Stimulated activated naive B cell treated with anti-CD40 and anti-IgM and Interleukin-4, amounts not matched to agents 10 μg/mL and 1 μg/mL and 100 μg/mL, for 72 hours (primary cell): ENCODE data around the gene NKX2-3.
A peak's percentile ranks its signal among the peaks of the same experiment; 100 is the strongest.

Source experiments
- ATAC-seq, 2 donors: fragments of 150-1000 bp; cut with Tn5 transposase; replicated peaks; 2 replicates each; pipeline ENCODE4 v1.10.0; 2021; ENCODE audit warnings: moderate library complexity in 1 of 2
- DNase-seq: peaks from one replicate; pipeline ENCODE4 v3.0.0; 2021
- H3K27ac Mint-ChIP-seq: one replicate; pipeline ENCODE4 v1.8.0; 2022; ENCODE audit warnings: mild to moderate bottlenecking, mixed read lengths
- H3K27me3 Mint-ChIP-seq, 2 donors: one replicate each; pipeline ENCODE4 v1.8.0; 2022; ENCODE audit warnings: mixed read lengths in 2 of 2
- H3K36me3 Mint-ChIP-seq, 2 donors: one replicate each; pipeline ENCODE4 v1.8.0; 2022; ENCODE audit warnings: mixed read lengths in 2 of 2, mild to moderate bottlenecking in 1 of 2
- H3K4me1 Mint-ChIP-seq, 2 donors: one replicate each; pipeline ENCODE4 v1.8.0; 2022; ENCODE audit warnings: mixed read lengths in 2 of 2, mild to moderate bottlenecking in 1 of 2
- H3K4me3 Mint-ChIP-seq, 2 donors: one replicate each; pipeline ENCODE4 v1.8.0; 2022; ENCODE audit warnings: mild to moderate bottlenecking in 2 of 2, mixed read lengths in 2 of 2, moderate library complexity in 1 of 2
- H3K9me3 Mint-ChIP-seq, 2 donors: one replicate each; pipeline ENCODE4 v1.8.0; 2022; ENCODE audit warnings: mixed read lengths in 2 of 2, mild to moderate bottlenecking in 1 of 2

The NKX2-3 gene

GRCh38 chr10:99532687-99533495, at the start of gene NKX2-3:
TSS of gene NKX2-3 (plus strand) at chr10:99532942. CDS start at chr10:99533132, 190 bp downstream.
- Mint-ChIP-seq H3K36me3 (peaks cover 4 to 8% of the 10 kb centered on the region in 2 donors), H3K27ac (peak within 1 kb of the TSS; percentile 81), H3K4me3 (peak within 1 kb of the TSS; percentile 76), H3K4me1 (peaks cover 55 to 78% of the 10 kb centered on the region in 2 donors), H3K9me3 (no peaks in the 10 kb centered on the region), H3K27me3 (peaks cover 82 to 97% of the 10 kb centered on the region in 2 donors)
- peak; percentile 59 to 65 for ATAC-seq
- no peak for DNase-seq

- H3K4me1 Mint-ChIP-seq, result peaks cover 3 to 8% of the 10 kb centered on the region in 2 donors
- peaks cover 0 to 2% of the 10 kb centered on the region in 2 donors for H3K9me3 Mint-ChIP-seq
- H3K27ac Mint-ChIP-seq, result no peak overlapping the region
- peaks cover 50 to 63% of the 10 kb centered on the region in 2 donors for H3K27me3 Mint-ChIP-seq
- peaks cover 0 to 1% of the 10 kb centered on the region in 2 donors for H3K36me3 Mint-ChIP-seq
- no peak for DNase-seq
- no peak overlapping the region for H3K4me3 Mint-ChIP-seq
- ATAC-seq, result no peak
These were observed 47.8 kb upstream of the NKX2-3 start for GRCh38 chr10:99484626-99485581.

- ATAC-seq (no peak), DNase-seq (no peak)
- peaks cover 3 to 8% of the 10 kb centered on the region in 2 donors for H3K4me1 Mint-ChIP-seq
- no peak overlapping the region for H3K4me3 Mint-ChIP-seq
- H3K36me3 Mint-ChIP-seq, result peaks cover 0 to 1% of the 10 kb centered on the region in 2 donors
- H3K27ac Mint-ChIP-seq, result no peak overlapping the region
- H3K27me3 Mint-ChIP-seq, result peaks cover 55 to 56% of the 10 kb centered on the region in 2 donors
- H3K9me3 Mint-ChIP-seq, result no peaks in the 10 kb centered on the region
These were observed 45.5 kb upstream of the NKX2-3 start for GRCh38 chr10:99487125-99487807.

GRCh38 chr10:99489271-99489670, 43.5 kb upstream of the NKX2-3 start:
- no peak overlapping the region for H3K4me3 Mint-ChIP-seq
- H3K27ac Mint-ChIP-seq, result no peak overlapping the region
- no peak for DNase-seq
- H3K4me1 Mint-ChIP-seq, result peaks cover 3 to 8% of the 10 kb centered on the region in 2 donors
- no peaks in the 10 kb centered on the region for H3K9me3 Mint-ChIP-seq
- H3K36me3 Mint-ChIP-seq, result peaks cover 0 to 1% of the 10 kb centered on the region in 2 donors
- peaks cover 49 to 53% of the 10 kb centered on the region in 2 donors for H3K27me3 Mint-ChIP-seq
- ATAC-seq, result no peak

- Mint-ChIP-seq H3K9me3 (no peaks in the 10 kb centered on the region), H3K27me3 (peaks cover 25 to 35% of the 10 kb centered on the region in 2 donors)
These were observed 35.3 kb upstream of the NKX2-3 start for GRCh38 chr10:99497343-99498025.

GRCh38 chr10:99506416-99506815, 26.3 kb upstream of the NKX2-3 start:
- no peak for ATAC-seq
- Mint-ChIP-seq H3K27me3 (peaks cover 40 to 45% of the 10 kb centered on the region in 2 donors), H3K36me3 (peaks cover 0 to 3% of the 10 kb centered on the region in 2 donors)

More at GRCh38 chr10:99497343-99498025, 35.3 kb upstream of the NKX2-3 start:
- Mint-ChIP-seq H3K4me3 (no peak overlapping the region), H3K27ac (no peak overlapping the region), H3K36me3 (no peaks in the 10 kb centered on the region), H3K4me1 (no peaks in the 10 kb centered on the region)
- DNase-seq (no peak), ATAC-seq (no peak)

GRCh38 chr10:99507265-99507664, 25.5 kb upstream of the NKX2-3 start:
- H3K4me1 Mint-ChIP-seq, result no peaks in the 10 kb centered on the region
- H3K36me3 Mint-ChIP-seq, result peaks cover 0 to 3% of the 10 kb centered on the region in 2 donors
- no peak overlapping the region for H3K4me3 Mint-ChIP-seq
- DNase-seq (no peak), ATAC-seq (no peak)
- H3K9me3 Mint-ChIP-seq, result peaks cover 6 to 8% of the 10 kb centered on the region in 2 donors
- H3K27me3 Mint-ChIP-seq, result peaks cover 42 to 54% of the 10 kb centered on the region in 2 donors
- no peak overlapping the region for H3K27ac Mint-ChIP-seq

More at GRCh38 chr10:99506416-99506815, 26.3 kb upstream of the NKX2-3 start:
- Mint-ChIP-seq H3K9me3 (peaks cover 6 to 7% of the 10 kb centered on the region in 2 donors), H3K4me1 (no peaks in the 10 kb centered on the region), H3K4me3 (no peak overlapping the region), H3K27ac (peak overlapping the region; percentile 85)
- no peak for DNase-seq

GRCh38 chr10:99513061-99513460, 19.7 kb upstream of the NKX2-3 start:
- Mint-ChIP-seq H3K36me3 (peaks cover 0 to 3% of the 10 kb centered on the region in 2 donors), H3K27me3 (peaks cover 47 to 75% of the 10 kb centered on the region in 2 donors)

GRCh38 chr10:99519690-99520039, 13.1 kb upstream of the NKX2-3 start:
- peaks cover 8 to 20% of the 10 kb centered on the region in 2 donors for H3K4me1 Mint-ChIP-seq
- H3K36me3 Mint-ChIP-seq, result no peaks in the 10 kb centered on the region

More at GRCh38 chr10:99513061-99513460, 19.7 kb upstream of the NKX2-3 start:
- Mint-ChIP-seq H3K27ac (no peak overlapping the region), H3K4me1 (no peaks in the 10 kb centered on the region), H3K9me3 (peaks cover 6 to 8% of the 10 kb centered on the region in 2 donors), H3K4me3 (no peak overlapping the region)
- ATAC-seq (no peak), DNase-seq (no peak)

GRCh38 chr10:99520040-99520846, 12.5 kb upstream of the NKX2-3 start:
- Mint-ChIP-seq H3K27me3 (peaks cover 59 to 80% of the 10 kb centered on the region in 2 donors), H3K9me3 (no peaks in the 10 kb centered on the region), H3K4me1 (peaks cover 8 to 20% of the 10 kb centered on the region in 2 donors), H3K4me3 (peak overlapping the region; percentile 36 to 50), H3K27ac (peak overlapping the region; percentile 31), H3K36me3 (no peaks in the 10 kb centered on the region)
- DNase-seq (no peak), ATAC-seq (no peak)

More at GRCh38 chr10:99519690-99520039, 13.1 kb upstream of the NKX2-3 start:
- H3K27me3 Mint-ChIP-seq, result peaks cover 56 to 80% of the 10 kb centered on the region in 2 donors
- H3K27ac Mint-ChIP-seq, result no peak overlapping the region
- DNase-seq, result no peak
- ATAC-seq, result no peak
- H3K9me3 Mint-ChIP-seq, result no peaks in the 10 kb centered on the region
- no peak overlapping the region for H3K4me3 Mint-ChIP-seq

GRCh38 chr10:99520847-99521764, 11.6 kb upstream of the NKX2-3 start:
- ATAC-seq (no peak), DNase-seq (no peak)
- Mint-ChIP-seq H3K4me3 (no peak overlapping the region), H3K27ac (peak overlapping the region; percentile 31), H3K9me3 (no peaks in the 10 kb centered on the region), H3K4me1 (peaks cover 8 to 20% of the 10 kb centered on the region in 2 donors), H3K27me3 (peaks cover 57 to 80% of the 10 kb centered on the region in 2 donors), H3K36me3 (no peaks in the 10 kb centered on the region)
